GM10266 (cell line): ENCODE measurements around the gene SRPK1.

Experiments
- DNase-seq: peaks from one replicate; pipeline ENCODE4 v3.0.0; 2012; ENCODE audit errors: extremely low spot score
- TF ChIP-seq, protein P1 (sequence below): IDR thresholded peaks from 2 replicates; pipeline ENCODE4 v1.5.1; 2012; ENCODE audit warnings: mild to moderate bottlenecking, low read depth; ENCODE audit not compliant: control insufficient read depth, insufficient read depth; ENCODE audit errors: missing control alignments

Gene SRPK1

GRCh38 chr6:35920793-35921732 lies at the start of gene SRPK1:
Gene SRPK1, minus strand, starts transcription at chr6:35921098. Its CDS starts 42 bp downstream, at chr6:35921056.
- DNase-seq = peak; percentile 98
- TF ChIP-seq, protein P1, sequence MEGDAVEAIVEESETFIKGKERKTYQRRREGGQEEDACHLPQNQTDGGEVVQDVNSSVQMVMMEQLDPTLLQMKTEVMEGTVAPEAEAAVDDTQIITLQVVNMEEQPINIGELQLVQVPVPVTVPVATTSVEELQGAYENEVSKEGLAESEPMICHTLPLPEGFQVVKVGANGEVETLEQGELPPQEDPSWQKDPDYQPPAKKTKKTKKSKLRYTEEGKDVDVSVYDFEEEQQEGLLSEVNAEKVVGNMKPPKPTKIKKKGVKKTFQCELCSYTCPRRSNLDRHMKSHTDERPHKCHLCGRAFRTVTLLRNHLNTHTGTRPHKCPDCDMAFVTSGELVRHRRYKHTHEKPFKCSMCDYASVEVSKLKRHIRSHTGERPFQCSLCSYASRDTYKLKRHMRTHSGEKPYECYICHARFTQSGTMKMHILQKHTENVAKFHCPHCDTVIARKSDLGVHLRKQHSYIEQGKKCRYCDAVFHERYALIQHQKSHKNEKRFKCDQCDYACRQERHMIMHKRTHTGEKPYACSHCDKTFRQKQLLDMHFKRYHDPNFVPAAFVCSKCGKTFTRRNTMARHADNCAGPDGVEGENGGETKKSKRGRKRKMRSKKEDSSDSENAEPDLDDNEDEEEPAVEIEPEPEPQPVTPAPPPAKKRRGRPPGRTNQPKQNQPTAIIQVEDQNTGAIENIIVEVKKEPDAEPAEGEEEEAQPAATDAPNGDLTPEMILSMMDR = no peak

GRCh38 chr6:35970181-35970580 lies 49.3 kb upstream of the SRPK1 start:
- TF ChIP-seq, protein P1 = no peak
- DNase-seq = no peak

GRCh38 chr6:35969646-35970045 lies 48.7 kb upstream of the SRPK1 start:
- TF ChIP-seq, protein P1 = no peak
- no peak for DNase-seq

GRCh38 chr6:35968821-35969220 lies 47.9 kb upstream of the SRPK1 start:
- TF ChIP-seq, protein P1 = no peak
- DNase-seq = no peak

- no peak for DNase-seq
- TF ChIP-seq, protein P1 = no peak
Observed at GRCh38 chr6:35967076-35967774, 46.3 kb upstream of the SRPK1 start.

DNA sequence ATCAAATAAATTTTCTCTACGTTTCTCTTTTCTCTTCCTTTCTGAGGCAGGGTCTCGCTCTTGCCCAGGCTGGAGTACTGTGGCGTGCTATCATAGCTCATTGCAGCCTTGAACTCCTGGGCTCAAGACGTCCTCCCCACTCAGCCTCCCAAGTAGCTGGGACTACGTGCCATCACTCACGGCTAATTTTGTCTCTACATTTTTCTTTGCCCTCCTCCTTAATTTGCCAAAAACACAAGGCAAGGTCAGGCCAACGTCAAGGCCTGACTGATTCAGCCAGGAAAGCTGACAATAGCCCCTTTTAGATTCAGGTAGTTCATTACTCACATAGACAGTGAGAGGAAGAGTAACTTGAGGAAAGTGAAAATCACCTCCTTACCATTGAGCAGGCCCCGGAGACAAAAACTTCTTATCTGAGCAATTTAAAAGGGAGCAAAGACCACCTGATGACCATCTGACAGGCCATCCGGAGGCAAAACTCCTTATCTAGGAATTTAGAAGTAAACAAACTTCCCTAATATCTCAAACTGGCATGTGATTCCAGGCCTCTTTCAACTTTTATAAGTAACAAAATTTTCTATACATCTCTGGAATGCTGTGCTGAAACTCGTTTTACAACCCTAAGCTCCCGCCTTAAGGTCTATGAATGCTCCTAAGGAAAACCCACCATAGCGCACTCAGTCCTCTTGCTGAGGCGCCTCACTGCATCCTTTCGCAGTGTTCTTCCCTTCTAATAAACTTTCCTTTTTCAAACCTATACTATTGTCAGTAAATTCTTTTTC lies 42.1 kb upstream of the SRPK1 start:
- TF ChIP-seq, protein P1 = no peak
- DNase-seq = no peak
